ENCODE results near the gene GHRHR. TPM values are rescaled to one million over a fixed set of nuclear protein-coding genes. Genes with fewer than 3 reads are reported as not detected.

The GHRHR gene
- total RNA-seq, 1 experiment from 2014 or later: not detected

GRCh38 chr7:30983042-30983913, 19.5 kb downstream of the GHRHR start:
- peak; percentile 76 for DNase-seq (ENCODE audit: extremely low read depth, low read depth)

- no peak for DNase-seq (ENCODE audit: extremely low read depth, low read depth)
These were observed 20.1 kb downstream of the GHRHR start for GRCh38 chr7:30983914-30984247.

- no peak for DNase-seq (ENCODE audit: extremely low read depth, low read depth)
These were observed 20.8 kb downstream of the GHRHR start for GRCh38 chr7:30984359-30985107.

GRCh38 chr7:30985756-30986155, 22.0 kb downstream of the GHRHR start:
- DNase-seq (ENCODE audit: extremely low read depth, low read depth): no peak

GRCh38 chr7:30986331-30986730, 22.6 kb downstream of the GHRHR start:
- DNase-seq (ENCODE audit: extremely low read depth, low read depth): no peak

GRCh38 chr7:30986738-30987137, 23.0 kb downstream of the GHRHR start:
- DNase-seq (ENCODE audit: extremely low read depth, low read depth): no peak

GRCh38 chr7:30987178-30987577, 23.4 kb downstream of the GHRHR start:
- no peak for DNase-seq (ENCODE audit: extremely low read depth, low read depth)

- no peak for DNase-seq (ENCODE audit: extremely low read depth, low read depth)
These were observed 24.2 kb downstream of the GHRHR start for GRCh38 chr7:30987936-30988335.

GRCh38 chr7:30988351-30989005, 24.7 kb downstream of the GHRHR start:
- peak; percentile 22 for DNase-seq (ENCODE audit: extremely low read depth, low read depth)

- DNase-seq (ENCODE audit: extremely low read depth, low read depth): no peak
These were observed 25.5 kb downstream of the GHRHR start for GRCh38 chr7:30989008-30989823.

GRCh38 chr7:30989824-30990672, 26.3 kb downstream of the GHRHR start:
- no peak for DNase-seq (ENCODE audit: extremely low read depth, low read depth)

GRCh38 chr7:30990673-30991170, 27.0 kb downstream of the GHRHR start:
- DNase-seq (ENCODE audit: extremely low read depth, low read depth): no peak

- no peak for DNase-seq (ENCODE audit: extremely low read depth, low read depth)
These were observed 28.7 kb downstream of the GHRHR start for GRCh38 chr7:30992414-30992813.

- DNase-seq (ENCODE audit: extremely low read depth, low read depth): no peak
These were observed 30.7 kb downstream of the GHRHR start for GRCh38 chr7:30994206-30995100.

GRCh38 chr7:30995536-30995935, 31.8 kb downstream of the GHRHR start:
- no peak for DNase-seq (ENCODE audit: extremely low read depth, low read depth)

- DNase-seq (ENCODE audit: extremely low read depth, low read depth): no peak
These were observed 32.5 kb downstream of the GHRHR start for GRCh38 chr7:30996256-30996655.

GRCh38 chr7:30996883-30997282, 33.1 kb downstream of the GHRHR start:
- no peak for DNase-seq (ENCODE audit: extremely low read depth, low read depth)

GRCh38 chr7:30997316-30997715, 33.6 kb downstream of the GHRHR start:
- no peak for DNase-seq (ENCODE audit: extremely low read depth, low read depth)
